Activated T-helper 9 cell treated with anti-CD3 and anti-CD28 coated beads, Interleukin-2, amount 50 U/mL, for 16 hours (primary cell): Measurements from ENCODE around the gene GRIA4.
"Not testable (repeated sequence)": the region's sequence is repeated elsewhere in the genome, so short reads cannot be mapped to it uniquely, and the experiment has no call there.

ENCODE experiments used
- DNase-seq: peaks from one replicate; pipeline ENCODE4 v3.0.0-alpha.2; 2020; ENCODE audit warnings: low read depth

GRIA4 gene

GRCh38 chr11:106003094-106003493 is 393.2 kb downstream of the GRIA4 start:
- not testable (repeated sequence) for DNase-seq

GRCh38 chr11:106011481-106011880 is 401.6 kb downstream of the GRIA4 start:
- DNase-seq: no peak

GRCh38 chr11:106012744-106013143 is 402.9 kb downstream of the GRIA4 start:
- no peak for DNase-seq

GRCh38 chr11:106014035-106014434 is 404.2 kb downstream of the GRIA4 start:
- DNase-seq: no peak

- no peak for DNase-seq
Measured at GRCh38 chr11:106014620-106015019, 404.7 kb downstream of the GRIA4 start.

- DNase-seq: no peak
Measured at GRCh38 chr11:106015066-106015465, 405.2 kb downstream of the GRIA4 start.

GRCh38 chr11:106017093-106017492 is 407.2 kb downstream of the GRIA4 start:
- DNase-seq: no peak

- DNase-seq: no peak
Measured at GRCh38 chr11:106021181-106021966, 411.5 kb downstream of the GRIA4 start.

- peak; percentile 94 for DNase-seq
Measured at GRCh38 chr11:106021967-106022794, 412.3 kb downstream of the GRIA4 start, which contains the start of gene MSANTD4. Gene MSANTD4, minus strand, starts transcription at chr11:106022240. Its CDS starts 11,323 bp downstream, at chr11:106010917.

- DNase-seq: no peak
Measured at GRCh38 chr11:106022795-106023275, 413.0 kb downstream of the GRIA4 start.

GRCh38 chr11:106030609-106031008 is 420.7 kb downstream of the GRIA4 start:
- no peak for DNase-seq

GRCh38 chr11:106031202-106031810 is 421.4 kb downstream of the GRIA4 start:
- DNase-seq: no peak
